Measurements from ENCODE around the gene COL6A5.
"Not testable (repeated sequence)": the region's sequence is repeated elsewhere in the genome, so short reads cannot be mapped to it uniquely, and the experiment has no call there.

Gene COL6A5

DNA sequence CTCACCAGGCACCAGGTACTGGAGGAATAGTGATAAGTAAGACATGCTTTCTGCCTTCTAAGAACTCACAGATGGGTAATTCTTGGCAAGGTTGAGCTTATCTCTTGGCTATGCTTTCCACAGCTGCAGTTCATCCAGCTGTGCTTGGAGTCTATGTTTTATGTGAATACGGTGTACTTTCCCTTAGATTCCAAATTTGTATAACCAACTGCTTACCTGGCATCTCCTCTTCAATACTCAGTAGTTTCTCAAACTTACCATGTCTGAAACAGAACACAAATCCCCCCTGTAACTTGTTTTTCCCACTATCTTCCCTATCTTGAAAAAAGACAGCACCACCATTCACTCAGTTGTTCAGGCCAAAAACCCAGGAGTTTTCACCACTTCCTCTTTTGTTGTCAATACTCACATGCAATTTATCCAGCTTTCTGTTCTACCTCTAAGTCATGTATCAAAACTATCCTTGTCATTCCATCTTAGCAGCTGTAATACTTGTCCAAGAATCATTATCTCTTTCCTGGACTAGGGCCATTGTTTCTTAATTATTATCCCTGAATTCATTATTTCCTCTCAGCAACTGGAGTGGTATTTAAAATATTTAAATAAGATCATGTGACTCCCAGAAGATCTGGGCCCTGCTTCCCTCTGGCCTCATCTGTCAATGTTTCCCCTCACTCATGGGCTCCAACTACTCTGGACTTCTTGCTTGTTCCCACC, 32.6 kb downstream of the COL6A5 start:
- peaks cover 3% of the 10 kb centered on the region for H3K9me3 Mint-ChIP-seq
- no peak overlapping the region for H3K27ac Mint-ChIP-seq
- H3K4me3 Mint-ChIP-seq, result no peak overlapping the region
- no peaks in the 10 kb centered on the region for H3K4me1 Mint-ChIP-seq
- DNase-seq (ENCODE audit: low spot score in 2 of 2) (no peak), ATAC-seq (no peak)
- no peaks in the 10 kb centered on the region for H3K36me3 Mint-ChIP-seq

DNA sequence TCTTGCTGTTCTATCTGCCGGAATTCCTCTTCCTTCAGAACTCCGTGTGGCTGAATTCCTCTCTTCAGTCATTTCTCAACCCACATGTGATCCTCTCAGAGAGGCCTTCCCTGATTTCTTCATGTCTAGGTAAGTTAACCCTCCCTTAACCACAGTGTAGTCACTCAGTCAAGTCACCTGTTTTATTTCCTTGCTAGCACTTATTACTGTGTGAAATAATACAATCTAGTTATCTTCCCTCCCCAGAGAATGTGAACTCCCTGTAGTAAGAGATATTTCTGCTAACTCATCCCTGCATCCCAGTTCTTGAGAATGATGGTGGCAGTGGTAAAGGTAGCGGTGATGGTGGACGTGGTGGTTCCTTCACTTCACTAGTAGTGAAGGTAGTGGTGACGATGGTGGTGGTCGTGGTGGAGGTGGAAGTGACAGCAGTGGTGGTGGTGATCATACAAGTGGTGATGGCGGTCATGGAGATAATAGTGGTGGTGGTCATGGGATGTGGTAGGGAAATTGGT, 33.3 kb downstream of the COL6A5 start:
- H3K36me3 Mint-ChIP-seq, result no peaks in the 10 kb centered on the region
- H3K27ac Mint-ChIP-seq, result no peak overlapping the region
- DNase-seq (ENCODE audit: low spot score in 2 of 2) (no peak), ATAC-seq (no peak)
- H3K4me1 Mint-ChIP-seq, result no peaks in the 10 kb centered on the region
- no peak overlapping the region for H3K4me3 Mint-ChIP-seq
- peaks cover 3% of the 10 kb centered on the region for H3K9me3 Mint-ChIP-seq

DNA sequence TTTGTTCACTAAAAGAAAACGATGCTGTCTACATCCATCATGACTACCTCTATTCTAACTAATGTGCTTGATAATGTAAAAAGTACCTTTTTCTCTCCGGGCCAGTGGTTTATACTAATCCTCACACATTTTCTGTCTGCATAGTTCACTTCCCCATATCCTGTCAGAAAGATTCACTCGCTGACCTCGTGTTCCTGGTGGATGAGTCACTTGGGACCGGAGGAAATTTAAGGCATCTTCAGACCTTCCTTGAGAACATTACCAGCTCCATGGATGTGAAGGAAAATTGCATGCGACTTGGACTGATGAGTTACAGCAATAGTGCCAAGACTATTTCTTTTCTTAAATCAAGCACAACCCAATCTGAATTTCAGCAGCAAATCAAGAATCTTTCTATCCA, 33.8 kb downstream of the COL6A5 start:
- no peak overlapping the region for H3K4me3 Mint-ChIP-seq
- H3K27ac Mint-ChIP-seq, result no peak overlapping the region
- no peak for DNase-seq (ENCODE audit: low spot score in 2 of 2)
- H3K4me1 Mint-ChIP-seq, result no peaks in the 10 kb centered on the region
- peaks cover 3% of the 10 kb centered on the region for H3K9me3 Mint-ChIP-seq
- no peak for ATAC-seq
- H3K36me3 Mint-ChIP-seq, result no peaks in the 10 kb centered on the region

DNA sequence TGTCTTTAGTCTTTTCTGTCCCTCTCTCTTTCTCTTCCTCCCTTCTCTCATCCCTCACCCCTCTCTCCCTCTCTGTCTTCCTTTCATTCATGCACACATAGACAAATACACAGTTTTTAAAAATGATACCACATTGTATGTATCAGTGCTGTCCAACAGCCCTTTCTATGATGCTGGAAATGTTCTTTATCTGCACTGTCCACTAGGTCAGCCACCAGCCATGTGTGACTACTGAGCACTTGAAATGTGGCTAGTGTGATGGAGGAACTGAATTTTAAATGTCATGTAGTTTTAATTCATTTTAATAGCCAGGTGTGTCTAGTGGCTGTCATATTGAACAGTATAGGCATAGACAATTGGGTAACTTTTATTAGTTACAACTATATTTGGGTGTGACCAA, 34.9 kb downstream of the COL6A5 start:
- Mint-ChIP-seq H3K36me3 (no peaks in the 10 kb centered on the region), H3K4me1 (no peaks in the 10 kb centered on the region), H3K4me3 (no peak overlapping the region), H3K9me3 (peaks cover 3% of the 10 kb centered on the region), H3K27ac (no peak overlapping the region)
- no peak for DNase-seq (ENCODE audit: low spot score in 2 of 2)
- no peak for ATAC-seq

DNA sequence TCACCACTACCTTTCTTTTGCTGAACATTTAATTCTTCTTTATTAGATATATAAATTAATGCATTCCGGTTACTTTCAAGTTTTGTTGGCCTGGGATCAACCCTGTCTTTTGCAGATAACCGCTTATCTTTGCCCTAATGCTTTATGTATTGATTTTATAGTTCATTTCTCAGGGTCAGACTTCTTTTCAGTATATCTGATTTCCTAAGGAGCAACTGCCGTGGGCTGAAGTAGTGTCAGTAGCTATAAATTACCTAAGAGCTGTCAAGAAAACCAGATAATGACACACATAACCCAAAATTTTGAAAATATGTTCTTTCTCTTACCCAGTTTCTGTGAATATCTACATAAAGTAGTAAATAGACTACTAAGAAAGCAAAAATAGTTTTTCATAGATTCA, 38.0 kb downstream of the COL6A5 start:
- Mint-ChIP-seq H3K9me3 (no peaks in the 10 kb centered on the region), H3K27ac (no peak overlapping the region), H3K4me1 (no peaks in the 10 kb centered on the region), H3K36me3 (no peaks in the 10 kb centered on the region), H3K4me3 (no peak overlapping the region)
- ATAC-seq, result no peak
- no peak for DNase-seq (ENCODE audit: low spot score in 2 of 2)

DNA sequence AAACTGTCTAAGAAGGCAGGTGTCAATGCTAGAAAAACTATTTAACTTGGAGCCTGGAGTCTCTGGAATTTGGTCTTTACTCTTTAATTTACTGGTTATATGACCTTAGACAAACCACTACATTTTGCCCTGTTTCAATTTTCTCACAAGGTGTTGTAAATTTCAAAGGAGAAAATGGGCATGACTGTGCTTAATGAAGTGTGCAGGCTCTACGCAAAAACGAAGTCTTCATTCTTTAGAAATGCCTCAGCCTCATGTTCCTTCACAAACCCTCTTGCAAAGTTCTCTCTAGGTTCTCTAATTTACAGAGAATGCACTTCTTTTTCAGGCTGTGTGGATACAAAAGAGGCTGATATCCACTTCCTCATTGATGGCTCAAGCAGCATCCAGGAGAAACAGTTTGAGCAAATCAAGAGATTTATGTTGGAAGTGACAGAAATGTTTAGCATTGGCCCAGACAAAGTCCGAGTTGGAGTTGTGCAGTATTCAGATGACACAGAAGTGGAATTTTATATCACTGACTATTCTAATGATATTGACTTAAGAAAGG, 39.1 kb downstream of the COL6A5 start:
- no peak overlapping the region for H3K27ac Mint-ChIP-seq
- DNase-seq (ENCODE audit: low spot score in 2 of 2) (no peak), ATAC-seq (no peak)
- no peaks in the 10 kb centered on the region for H3K36me3 Mint-ChIP-seq
- no peak overlapping the region for H3K4me3 Mint-ChIP-seq
- no peaks in the 10 kb centered on the region for H3K9me3 Mint-ChIP-seq
- H3K4me1 Mint-ChIP-seq, result no peaks in the 10 kb centered on the region

DNA sequence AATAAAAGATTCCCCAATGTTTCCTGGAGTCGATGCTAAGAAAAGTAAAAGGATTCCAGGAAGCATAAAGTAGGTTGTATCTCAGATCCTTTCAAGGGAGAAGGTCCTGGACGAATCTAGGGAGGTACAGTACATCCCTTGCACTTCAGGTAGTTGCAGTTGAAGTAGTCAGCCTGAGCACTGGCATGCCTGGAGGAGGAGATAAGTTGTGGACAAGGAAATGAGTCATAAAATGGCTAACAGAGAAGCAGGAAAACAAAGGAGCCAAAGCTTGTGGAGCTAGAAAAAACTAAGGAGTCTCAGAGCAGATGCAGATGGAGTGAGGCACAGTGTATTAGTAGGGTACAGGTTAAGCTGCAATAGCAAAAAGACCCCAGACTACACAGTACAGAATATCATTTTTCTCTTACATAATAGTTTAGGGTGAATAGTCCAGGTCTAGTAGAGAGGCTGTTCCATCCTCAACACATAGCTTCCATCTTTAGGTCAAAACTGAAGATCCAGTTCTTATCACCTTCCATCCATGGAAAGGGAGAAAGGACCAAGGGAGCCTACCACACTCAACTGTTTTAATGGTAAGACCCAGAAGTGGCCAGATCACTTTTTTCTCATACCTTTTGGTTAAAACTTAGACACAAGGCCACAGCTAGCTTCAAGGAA, 41.3 kb downstream of the COL6A5 start:
- Mint-ChIP-seq H3K36me3 (no peaks in the 10 kb centered on the region), H3K4me3 (no peak overlapping the region), H3K4me1 (no peaks in the 10 kb centered on the region), H3K9me3 (no peaks in the 10 kb centered on the region), H3K27ac (no peak overlapping the region)
- no peak for DNase-seq (ENCODE audit: low spot score in 2 of 2)
- no peak for ATAC-seq

DNA sequence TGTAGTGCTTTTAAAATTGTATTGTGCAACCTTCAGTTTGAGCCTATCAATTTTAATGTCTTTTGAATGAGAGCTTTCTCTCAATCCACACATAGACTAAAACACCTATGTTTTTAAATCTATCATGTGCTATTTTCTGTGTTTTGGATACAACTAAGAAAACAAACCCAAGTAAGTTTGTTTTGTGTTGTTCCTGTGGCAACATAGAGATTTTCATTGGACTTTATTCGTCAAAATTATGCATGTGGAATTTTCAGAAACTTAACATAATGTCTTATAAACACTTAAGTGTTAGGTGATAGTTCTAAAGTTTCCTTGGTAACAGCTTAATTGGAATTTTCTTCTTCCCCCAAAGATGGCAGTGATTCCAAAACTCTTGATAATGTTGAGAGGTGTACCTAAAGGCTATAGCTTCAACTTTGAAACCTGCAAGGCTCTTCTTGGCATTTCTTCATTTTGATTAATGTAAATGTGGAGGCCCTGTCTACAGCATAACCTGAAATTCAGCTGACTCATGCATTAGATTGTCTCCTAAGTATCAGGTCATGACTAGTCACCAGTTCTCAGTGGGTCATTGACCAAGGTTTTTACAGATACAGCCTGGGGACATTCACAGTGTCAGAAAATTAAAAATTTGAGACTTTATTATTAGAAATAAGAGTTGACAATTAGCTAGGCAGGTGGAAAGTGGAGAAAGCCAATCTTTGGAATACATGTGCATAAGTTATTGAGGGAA, 44.4 kb downstream of the COL6A5 start:
- Mint-ChIP-seq H3K4me3 (no peak overlapping the region), H3K27ac (no peak overlapping the region), H3K4me1 (no peaks in the 10 kb centered on the region), H3K9me3 (no peaks in the 10 kb centered on the region), H3K36me3 (no peaks in the 10 kb centered on the region)
- DNase-seq (ENCODE audit: low spot score in 2 of 2) (no peak), ATAC-seq (no peak)

DNA sequence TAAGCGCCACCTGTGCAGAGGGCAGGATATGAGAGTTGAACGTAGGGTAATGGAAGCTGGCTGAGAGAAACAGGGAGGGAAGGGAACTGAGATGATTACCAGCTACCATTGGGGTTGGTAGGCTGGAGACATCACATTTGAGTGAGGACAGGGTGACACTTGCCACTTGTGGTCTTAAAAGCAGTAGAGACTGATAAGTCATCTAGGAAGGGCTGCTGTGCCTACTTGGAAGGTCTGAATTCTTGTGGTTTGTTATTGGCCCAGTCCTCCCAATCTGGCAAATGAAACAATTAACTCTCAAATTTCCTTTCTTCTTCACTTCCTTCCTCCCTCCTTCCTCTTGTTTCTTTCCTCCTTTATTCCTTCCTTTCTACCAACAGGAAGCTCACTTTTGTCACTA, 46.8 kb downstream of the COL6A5 start:
- no peaks in the 10 kb centered on the region for H3K9me3 Mint-ChIP-seq
- H3K27ac Mint-ChIP-seq, result no peak overlapping the region
- H3K4me3 Mint-ChIP-seq, result no peak overlapping the region
- no peaks in the 10 kb centered on the region for H3K4me1 Mint-ChIP-seq
- DNase-seq (ENCODE audit: low spot score in 2 of 2), result no peak
- no peaks in the 10 kb centered on the region for H3K36me3 Mint-ChIP-seq
- ATAC-seq, result no peak

DNA sequence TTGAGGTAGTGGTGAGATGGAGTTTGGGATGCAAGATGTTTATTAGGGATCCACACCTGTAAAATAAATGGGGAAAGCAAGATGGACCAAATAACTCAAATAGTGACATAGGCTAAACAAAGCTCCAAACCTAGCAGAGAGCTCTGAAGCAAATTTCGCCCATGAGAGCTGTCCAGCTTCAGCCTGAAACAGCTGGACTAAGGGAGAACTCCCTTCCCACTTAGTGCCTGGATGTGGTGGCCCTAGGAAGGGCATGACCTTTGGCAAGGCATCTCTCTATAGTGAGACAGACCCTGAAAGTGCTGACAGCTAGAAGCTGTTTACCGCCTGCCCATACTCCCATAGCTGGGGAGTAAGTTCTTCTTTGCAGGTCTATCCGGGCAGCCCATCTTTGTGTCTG, 48.1 kb downstream of the COL6A5 start:
- ATAC-seq (no peak), DNase-seq (ENCODE audit: low spot score in 2 of 2) (no peak)
- Mint-ChIP-seq H3K36me3 (no peaks in the 10 kb centered on the region), H3K9me3 (no peaks in the 10 kb centered on the region), H3K4me3 (no peak overlapping the region), H3K27ac (no peak overlapping the region), H3K4me1 (no peaks in the 10 kb centered on the region)

DNA sequence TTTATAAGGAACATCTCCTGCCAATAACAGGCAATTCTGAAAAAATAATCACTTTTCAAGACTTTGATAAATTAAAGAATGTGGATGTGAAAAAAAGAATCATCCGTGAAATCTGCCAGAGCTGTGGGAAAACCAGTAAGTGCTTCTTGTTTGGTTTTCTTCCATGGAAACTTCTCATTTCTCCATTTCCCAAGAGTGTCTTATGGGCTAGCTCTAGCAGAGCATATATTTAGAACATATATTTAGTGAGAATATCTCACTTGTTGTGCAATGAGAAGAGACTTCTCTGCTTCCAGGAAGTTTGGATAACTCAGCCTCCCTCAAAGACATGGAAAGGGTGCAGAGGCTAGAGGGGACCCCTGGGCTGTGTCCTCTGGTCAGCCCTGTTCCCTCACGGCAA, 49.9 kb downstream of the COL6A5 start:
- H3K4me1 Mint-ChIP-seq, result no peaks in the 10 kb centered on the region

DNA sequence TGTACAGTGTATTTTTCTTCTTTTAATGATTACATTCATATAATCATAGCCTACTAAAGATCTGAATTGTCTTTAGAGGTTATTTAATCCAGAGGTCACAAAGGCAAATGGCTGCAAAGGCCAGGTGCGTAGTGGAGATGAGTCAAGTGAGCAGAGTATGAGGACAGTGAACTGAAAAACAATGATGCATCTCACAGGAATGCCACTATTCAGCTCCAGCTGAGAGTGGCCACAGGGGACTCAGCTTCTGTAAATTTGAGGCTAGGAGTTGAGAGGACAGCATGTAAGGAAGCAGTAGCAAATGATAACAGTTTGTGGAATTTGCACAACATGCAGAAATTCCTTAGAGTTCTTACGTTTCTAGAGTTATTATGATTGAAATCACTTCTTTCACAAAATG, 50.4 kb downstream of the COL6A5 start:
- ATAC-seq, result no peak
- no peak overlapping the region for H3K4me3 Mint-ChIP-seq

More for the DNA sequence above, 49.9 kb downstream of the COL6A5 start:
- H3K4me3 Mint-ChIP-seq, result no peak overlapping the region
- DNase-seq (ENCODE audit: low spot score in 2 of 2) (no peak), ATAC-seq (no peak)
- no peaks in the 10 kb centered on the region for H3K36me3 Mint-ChIP-seq
- H3K9me3 Mint-ChIP-seq, result no peaks in the 10 kb centered on the region
- H3K27ac Mint-ChIP-seq, result no peak overlapping the region

DNA sequence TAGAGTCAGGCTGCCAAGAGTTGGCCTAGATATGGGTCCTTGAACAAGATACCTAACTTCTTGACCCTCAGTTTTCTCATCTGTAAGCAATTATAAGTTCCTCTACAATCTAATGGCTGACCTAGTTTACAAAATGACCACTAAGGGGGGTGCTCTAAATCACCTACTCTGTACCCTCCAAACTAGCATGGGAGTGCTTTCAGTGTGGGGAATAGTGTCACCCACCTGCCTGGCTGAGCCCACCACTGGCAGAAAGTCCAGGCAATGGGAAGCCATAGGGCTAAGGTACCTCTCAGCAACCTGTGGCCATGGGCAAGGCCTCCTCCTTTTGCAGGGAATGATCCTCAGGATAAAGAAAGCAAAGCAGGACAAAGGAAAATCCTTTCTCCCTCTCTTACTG, 58.9 kb downstream of the COL6A5 start:
- DNase-seq (ENCODE audit: low spot score in 2 of 2), result no peak
- Mint-ChIP-seq H3K9me3 (peaks cover 5% of the 10 kb centered on the region), H3K4me3 (no peak overlapping the region), H3K36me3 (no peaks in the 10 kb centered on the region), H3K4me1 (no peaks in the 10 kb centered on the region), H3K27ac (no peak overlapping the region)
- no peak for ATAC-seq

More for the DNA sequence above, 50.4 kb downstream of the COL6A5 start:
- no peak for DNase-seq (ENCODE audit: low spot score in 2 of 2)
- H3K27ac Mint-ChIP-seq, result no peak overlapping the region
- no peaks in the 10 kb centered on the region for H3K9me3 Mint-ChIP-seq
- no peaks in the 10 kb centered on the region for H3K4me1 Mint-ChIP-seq
- no peaks in the 10 kb centered on the region for H3K36me3 Mint-ChIP-seq

DNA sequence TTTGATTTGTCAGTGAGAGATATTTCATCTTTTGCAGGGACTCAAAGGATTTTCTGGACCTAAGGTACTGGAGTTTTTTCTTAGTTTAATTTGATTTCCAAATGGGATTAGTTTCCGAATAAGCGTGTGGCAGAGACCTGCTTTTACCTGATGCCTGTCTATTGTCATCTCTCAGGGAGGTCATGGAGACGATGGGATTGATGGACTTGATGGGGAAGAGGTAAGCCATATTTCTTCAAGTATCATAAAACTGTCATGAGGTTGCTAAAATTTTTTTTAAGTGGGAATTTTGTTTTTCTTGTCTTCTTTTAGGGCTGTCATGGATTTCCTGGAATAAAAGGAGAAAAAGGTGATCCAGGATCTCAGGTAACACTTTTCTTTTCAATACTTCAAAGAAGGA, 60.5 kb downstream of the COL6A5 start:
- ATAC-seq, result no peak
- no peaks in the 10 kb centered on the region for H3K4me1 Mint-ChIP-seq
- no peak for DNase-seq (ENCODE audit: low spot score in 2 of 2)
- H3K9me3 Mint-ChIP-seq, result peaks cover 5% of the 10 kb centered on the region
- H3K27ac Mint-ChIP-seq, result no peak overlapping the region
- H3K4me3 Mint-ChIP-seq, result no peak overlapping the region
- H3K36me3 Mint-ChIP-seq, result no peaks in the 10 kb centered on the region

DNA sequence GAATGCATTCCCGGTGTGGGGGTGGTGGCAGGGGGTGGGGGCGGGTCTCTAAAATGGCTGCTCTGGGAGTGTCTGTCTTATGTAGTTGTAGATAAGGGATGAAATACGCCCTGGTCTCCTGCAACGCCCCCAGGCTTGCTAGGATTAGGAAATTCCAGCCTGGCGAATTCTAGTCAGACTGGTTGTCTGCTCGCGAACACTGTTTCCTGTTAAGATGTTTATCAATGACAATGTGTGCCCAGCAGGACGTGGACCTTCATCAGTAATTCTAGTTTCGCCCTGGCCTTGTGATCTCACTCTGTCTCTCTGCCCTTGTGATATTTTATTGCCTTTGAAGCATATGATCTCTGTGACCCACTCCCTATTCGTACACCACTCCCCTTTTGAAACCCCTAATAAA, 62.8 kb downstream of the COL6A5 start:
- ATAC-seq; H3K27ac Mint-ChIP-seq; DNase-seq (ENCODE audit: low spot score in 2 of 2); H3K4me3 Mint-ChIP-seq; H3K4me1 Mint-ChIP-seq; H3K9me3 Mint-ChIP-seq; H3K36me3 Mint-ChIP-seq: not testable (repeated sequence)
